Dendritic cell treated with granulocyte-macrophage colony-stimulating factor and Interleukin-4, amounts not matched to agents 40 ng/mL and 50 ng/mL, for 4 days (primary cell): ENCODE measurements around the gene SYT1.
"Not testable (repeated sequence)": the region's sequence is repeated elsewhere in the genome, so short reads cannot be mapped to it uniquely, and the experiment has no call there.

Source experiments
- H3K27ac Mint-ChIP-seq: one replicate; pipeline ENCODE4 v1.8.0; 2022; ENCODE audit warnings: mild to moderate bottlenecking, mixed read lengths
- H3K27me3 Mint-ChIP-seq: one replicate; pipeline ENCODE4 v1.8.0; 2022; ENCODE audit warnings: mild to moderate bottlenecking, mixed read lengths
- H3K36me3 Mint-ChIP-seq: one replicate; pipeline ENCODE4 v1.8.0; 2022; ENCODE audit warnings: low read depth, mixed read lengths
- H3K4me1 Mint-ChIP-seq: one replicate; pipeline ENCODE4 v1.8.0; 2022; ENCODE audit warnings: low read depth, mixed read lengths
- H3K4me3 Mint-ChIP-seq: one replicate; pipeline ENCODE4 v1.8.0; 2022; ENCODE audit warnings: mild to moderate bottlenecking, moderate library complexity, mixed read lengths
- H3K9me3 Mint-ChIP-seq: one replicate; pipeline ENCODE4 v1.8.0; 2022; ENCODE audit warnings: mixed read lengths
- intact Hi-C: fragments of 100-400 bp; cut with micrococcal nuclease; formaldehyde crosslinking; loops from one replicate; pipeline ENCODE4 v1.15.0; 2022

SYT1 gene

DNA sequence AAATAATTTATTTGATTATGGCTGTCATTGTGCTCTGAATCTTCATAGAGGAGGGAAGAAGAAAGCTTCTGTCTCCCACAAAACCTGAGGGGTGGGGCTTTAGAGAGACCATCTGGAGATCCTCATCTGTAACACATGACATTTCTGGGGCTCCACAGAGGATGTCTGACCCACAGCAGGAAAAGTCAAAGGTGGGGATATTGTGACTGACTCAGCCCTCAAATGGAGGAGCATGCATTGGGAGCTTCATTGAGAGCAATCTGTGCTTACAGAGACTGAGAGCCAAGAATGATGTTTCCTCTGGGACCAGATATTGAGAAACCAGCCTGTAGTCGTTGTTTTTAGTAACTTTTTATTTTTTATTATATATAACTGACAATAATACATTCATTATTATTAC, 158.7 kb downstream of the SYT1 start:
- Mint-ChIP-seq H3K27ac (no peak overlapping the region), H3K36me3 (no peaks in the 10 kb centered on the region), H3K27me3 (no peaks in the 10 kb centered on the region), H3K4me3 (no peak overlapping the region), H3K4me1 (no peaks in the 10 kb centered on the region), H3K9me3 (no peaks in the 10 kb centered on the region)
- intact Hi-C loops = no loop called here

- Mint-ChIP-seq H3K4me3 (no peak overlapping the region), H3K9me3 (no peaks in the 10 kb centered on the region), H3K36me3 (no peaks in the 10 kb centered on the region), H3K27ac (no peak overlapping the region), H3K4me1 (no peaks in the 10 kb centered on the region), H3K27me3 (no peaks in the 10 kb centered on the region)
- intact Hi-C loops = no loop called here
Measured at GRCh38 chr12:79023784-79024183, 159.2 kb downstream of the SYT1 start.

- H3K4me3 Mint-ChIP-seq = no peak overlapping the region
- H3K27me3 Mint-ChIP-seq = no peaks in the 10 kb centered on the region
- intact Hi-C loops = no loop called here
- H3K4me1 Mint-ChIP-seq = no peaks in the 10 kb centered on the region
- no peaks in the 10 kb centered on the region for H3K36me3 Mint-ChIP-seq
- no peak overlapping the region for H3K27ac Mint-ChIP-seq
- no peaks in the 10 kb centered on the region for H3K9me3 Mint-ChIP-seq
Measured at GRCh38 chr12:79033788-79034187, 169.2 kb downstream of the SYT1 start.

GRCh38 chr12:79044748-79045147, 180.2 kb downstream of the SYT1 start:
- H3K4me1 Mint-ChIP-seq, H3K9me3 Mint-ChIP-seq, H3K27me3 Mint-ChIP-seq, H3K4me3 Mint-ChIP-seq, H3K36me3 Mint-ChIP-seq, intact Hi-C loops, H3K27ac Mint-ChIP-seq: not testable (repeated sequence)

- not testable (repeated sequence) for H3K4me3 Mint-ChIP-seq, H3K36me3 Mint-ChIP-seq
Measured at GRCh38 chr12:79045149-79045703, 180.7 kb downstream of the SYT1 start.

GRCh38 chr12:79046021-79046420, 181.4 kb downstream of the SYT1 start:
- no peaks in the 10 kb centered on the region for H3K36me3 Mint-ChIP-seq

More at GRCh38 chr12:79045149-79045703, 180.7 kb downstream of the SYT1 start:
- intact Hi-C loops, H3K4me1 Mint-ChIP-seq, H3K9me3 Mint-ChIP-seq, H3K27me3 Mint-ChIP-seq, H3K27ac Mint-ChIP-seq: not testable (repeated sequence)

GRCh38 chr12:79048962-79049361, 184.4 kb downstream of the SYT1 start:
- Mint-ChIP-seq H3K4me1 (no peaks in the 10 kb centered on the region), H3K36me3 (no peaks in the 10 kb centered on the region), H3K4me3 (no peak overlapping the region), H3K9me3 (no peaks in the 10 kb centered on the region), H3K27ac (no peak overlapping the region), H3K27me3 (no peaks in the 10 kb centered on the region)
- intact Hi-C loops = no loop called here

More at GRCh38 chr12:79046021-79046420, 181.4 kb downstream of the SYT1 start:
- Mint-ChIP-seq H3K27me3 (no peaks in the 10 kb centered on the region), H3K27ac (no peak overlapping the region), H3K4me1 (no peaks in the 10 kb centered on the region), H3K9me3 (no peaks in the 10 kb centered on the region), H3K4me3 (no peak overlapping the region)
- intact Hi-C loops = no loop called here

- no peak overlapping the region for H3K4me3 Mint-ChIP-seq
- H3K27me3 Mint-ChIP-seq = no peaks in the 10 kb centered on the region
- H3K27ac Mint-ChIP-seq = no peak overlapping the region
- H3K9me3 Mint-ChIP-seq = no peaks in the 10 kb centered on the region
- no peaks in the 10 kb centered on the region for H3K4me1 Mint-ChIP-seq
- H3K36me3 Mint-ChIP-seq = no peaks in the 10 kb centered on the region
- intact Hi-C loops = no loop called here
Measured at GRCh38 chr12:79053394-79053793, 188.8 kb downstream of the SYT1 start.

GRCh38 chr12:79055926-79056674, 191.5 kb downstream of the SYT1 start:
- H3K27me3 Mint-ChIP-seq = no peaks in the 10 kb centered on the region
- no peaks in the 10 kb centered on the region for H3K4me1 Mint-ChIP-seq
- H3K36me3 Mint-ChIP-seq = no peaks in the 10 kb centered on the region
- no peak overlapping the region for H3K4me3 Mint-ChIP-seq
- intact Hi-C loops = no loop called here
- no peaks in the 10 kb centered on the region for H3K9me3 Mint-ChIP-seq
- H3K27ac Mint-ChIP-seq = no peak overlapping the region

DNA sequence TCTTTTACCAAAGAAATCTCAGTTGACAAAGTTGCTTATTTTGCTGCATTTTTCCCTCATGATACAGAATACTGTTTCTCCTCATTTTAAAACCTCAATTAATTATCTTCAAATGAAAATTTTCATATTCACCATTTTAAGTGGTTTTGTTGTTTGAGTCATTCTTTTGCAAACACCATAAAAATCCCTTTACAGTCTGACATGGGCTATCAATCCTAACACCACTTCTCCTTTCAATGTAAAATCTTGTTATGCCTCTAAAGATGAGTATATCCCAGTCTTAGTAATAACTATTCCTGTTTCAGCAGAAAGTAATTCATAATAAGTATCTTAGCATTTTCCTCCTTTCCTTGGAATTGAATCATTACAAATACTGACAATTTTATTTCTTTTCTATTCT, 192.2 kb downstream of the SYT1 start:
- no peaks in the 10 kb centered on the region for H3K4me1 Mint-ChIP-seq
- intact Hi-C loops = no loop called here
- no peaks in the 10 kb centered on the region for H3K36me3 Mint-ChIP-seq
- H3K27ac Mint-ChIP-seq = no peak overlapping the region
- H3K27me3 Mint-ChIP-seq = no peaks in the 10 kb centered on the region
- H3K9me3 Mint-ChIP-seq = no peaks in the 10 kb centered on the region
- no peak overlapping the region for H3K4me3 Mint-ChIP-seq

DNA sequence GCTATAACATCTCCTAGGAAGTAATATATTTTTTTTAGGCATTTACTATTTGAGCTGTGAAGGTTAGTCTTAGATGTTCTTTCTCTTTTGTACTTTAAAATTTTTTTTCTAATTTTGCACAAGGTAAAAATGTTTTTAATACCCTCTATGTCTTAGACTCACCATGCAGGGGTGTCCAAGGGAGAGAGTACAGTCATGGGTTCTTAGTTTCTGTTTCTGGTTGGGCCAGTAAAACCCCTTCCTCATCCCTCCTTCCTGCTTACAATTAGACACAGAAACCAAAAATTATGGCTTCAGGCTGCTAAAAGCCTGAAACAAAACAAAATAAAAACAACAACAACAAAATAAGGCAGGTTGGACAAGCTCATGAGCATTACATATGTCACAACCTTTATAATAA, 193.0 kb downstream of the SYT1 start:
- H3K36me3 Mint-ChIP-seq = no peaks in the 10 kb centered on the region
- no peaks in the 10 kb centered on the region for H3K27me3 Mint-ChIP-seq
- no peaks in the 10 kb centered on the region for H3K9me3 Mint-ChIP-seq
- no peak overlapping the region for H3K4me3 Mint-ChIP-seq
- no peak overlapping the region for H3K27ac Mint-ChIP-seq
- no peaks in the 10 kb centered on the region for H3K4me1 Mint-ChIP-seq
- intact Hi-C loops = no loop called here

- H3K4me3 Mint-ChIP-seq = no peak overlapping the region
- H3K4me1 Mint-ChIP-seq = no peaks in the 10 kb centered on the region
- no peaks in the 10 kb centered on the region for H3K36me3 Mint-ChIP-seq
- H3K27ac Mint-ChIP-seq = no peak overlapping the region
- no peaks in the 10 kb centered on the region for H3K9me3 Mint-ChIP-seq
- H3K27me3 Mint-ChIP-seq = no peaks in the 10 kb centered on the region
- intact Hi-C loops = no loop called here
Measured at GRCh38 chr12:79058342-79058741, 193.8 kb downstream of the SYT1 start.

GRCh38 chr12:79059557-79059956, 195.0 kb downstream of the SYT1 start:
- H3K4me1 Mint-ChIP-seq = no peaks in the 10 kb centered on the region
- H3K27me3 Mint-ChIP-seq = no peaks in the 10 kb centered on the region
- no peak overlapping the region for H3K27ac Mint-ChIP-seq
- no peaks in the 10 kb centered on the region for H3K9me3 Mint-ChIP-seq
- intact Hi-C loops = no loop called here
- H3K4me3 Mint-ChIP-seq = no peak overlapping the region
- H3K36me3 Mint-ChIP-seq = no peaks in the 10 kb centered on the region

GRCh38 chr12:79063258-79063657, 198.7 kb downstream of the SYT1 start:
- no peak overlapping the region for H3K4me3 Mint-ChIP-seq
- H3K4me1 Mint-ChIP-seq = no peaks in the 10 kb centered on the region
- H3K9me3 Mint-ChIP-seq = no peaks in the 10 kb centered on the region
- no peak overlapping the region for H3K27ac Mint-ChIP-seq
- H3K36me3 Mint-ChIP-seq = no peaks in the 10 kb centered on the region
- no peaks in the 10 kb centered on the region for H3K27me3 Mint-ChIP-seq
- intact Hi-C loops = no loop called here

GRCh38 chr12:79067977-79068376, 203.4 kb downstream of the SYT1 start:
- Mint-ChIP-seq H3K4me1 (no peaks in the 10 kb centered on the region), H3K4me3 (no peak overlapping the region), H3K36me3 (no peaks in the 10 kb centered on the region), H3K27me3 (no peaks in the 10 kb centered on the region), H3K27ac (no peak overlapping the region), H3K9me3 (no peaks in the 10 kb centered on the region)
- intact Hi-C loops = no loop called here
